ENCODE data around the gene FAM174C.
"Not testable (repeated sequence)": the region's sequence is repeated elsewhere in the genome, so short reads cannot be mapped to it uniquely, and the experiment has no call there.

FAM174C gene

DNA sequence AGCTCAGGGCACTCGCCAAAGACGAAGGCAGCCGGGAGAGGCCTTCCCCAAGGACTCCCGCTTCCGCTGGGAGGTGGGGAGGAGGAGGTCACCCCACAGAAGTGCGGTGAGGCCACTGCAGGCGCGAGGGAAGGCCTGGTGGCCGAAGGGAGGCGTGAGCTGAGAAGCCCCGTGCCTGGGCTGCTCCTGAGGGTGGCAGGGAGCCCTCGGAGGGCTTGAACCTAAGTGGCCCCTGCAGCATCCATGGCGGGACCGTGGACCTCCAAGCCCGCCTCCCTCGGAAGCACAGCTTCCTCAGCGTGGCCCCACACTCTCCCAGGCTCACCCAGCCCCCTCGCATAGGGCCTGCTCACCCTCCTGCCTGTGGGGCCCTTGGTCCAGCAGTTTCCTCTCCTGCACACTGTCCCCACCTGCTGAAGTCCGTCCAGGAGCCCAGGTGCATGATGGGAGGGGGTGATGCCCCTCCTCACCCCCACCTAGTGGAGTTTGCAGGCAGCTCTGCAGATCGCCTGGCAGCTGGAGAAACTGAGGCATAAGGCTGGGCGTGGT is 36.3 kb downstream of the FAM174C start:
- DNase-seq = no peak
- intact Hi-C loops (cut with DNase I) = no loop called here

DNA sequence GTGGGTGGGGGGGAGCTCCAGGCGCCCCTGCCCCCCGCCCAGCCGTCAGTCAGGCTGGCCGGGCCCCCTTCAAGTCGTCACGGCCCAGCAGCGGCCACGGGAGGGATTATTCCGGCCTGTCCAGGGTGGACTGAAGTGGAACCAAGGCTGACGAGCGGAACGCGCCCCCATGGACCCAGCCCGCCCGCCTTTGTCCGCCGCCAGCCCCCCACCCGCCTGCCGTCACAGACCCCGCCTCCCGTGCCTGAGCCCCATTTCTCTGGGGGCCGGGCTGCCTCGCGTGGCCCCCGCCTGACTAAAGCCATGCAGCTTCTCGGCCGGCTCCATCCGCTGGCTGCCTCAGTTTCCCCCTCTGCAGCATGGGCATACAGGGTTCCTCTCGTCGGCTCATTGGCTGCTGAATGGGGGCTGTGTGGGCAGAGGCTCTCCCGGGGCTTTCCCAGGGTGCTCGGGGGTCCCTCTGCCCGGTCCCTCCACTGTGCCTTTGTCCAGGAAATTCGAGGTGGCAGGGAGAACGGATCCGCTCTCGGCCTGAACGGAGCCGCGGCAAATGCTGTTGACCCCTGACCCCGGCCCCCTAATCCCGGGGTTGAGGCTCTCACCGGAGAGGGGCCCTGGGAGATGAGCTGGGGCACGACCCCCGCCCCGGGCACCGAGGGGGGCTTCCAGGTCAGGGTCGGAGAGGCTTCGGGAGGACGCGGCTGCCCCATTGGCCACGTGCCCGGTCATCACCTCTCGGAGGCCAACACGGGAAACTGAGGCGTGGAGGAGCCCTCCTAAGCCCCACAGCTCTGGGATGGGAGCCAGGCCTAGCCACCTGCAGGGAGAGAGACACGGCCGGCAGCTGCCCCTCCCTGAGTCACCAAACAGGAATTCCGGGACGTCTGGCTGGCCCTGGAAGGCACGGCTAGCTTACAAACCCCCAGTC is 37.7 kb downstream of the FAM174C start:
- intact Hi-C loops (cut with DNase I) = no loop called here
- no peak for DNase-seq

DNA sequence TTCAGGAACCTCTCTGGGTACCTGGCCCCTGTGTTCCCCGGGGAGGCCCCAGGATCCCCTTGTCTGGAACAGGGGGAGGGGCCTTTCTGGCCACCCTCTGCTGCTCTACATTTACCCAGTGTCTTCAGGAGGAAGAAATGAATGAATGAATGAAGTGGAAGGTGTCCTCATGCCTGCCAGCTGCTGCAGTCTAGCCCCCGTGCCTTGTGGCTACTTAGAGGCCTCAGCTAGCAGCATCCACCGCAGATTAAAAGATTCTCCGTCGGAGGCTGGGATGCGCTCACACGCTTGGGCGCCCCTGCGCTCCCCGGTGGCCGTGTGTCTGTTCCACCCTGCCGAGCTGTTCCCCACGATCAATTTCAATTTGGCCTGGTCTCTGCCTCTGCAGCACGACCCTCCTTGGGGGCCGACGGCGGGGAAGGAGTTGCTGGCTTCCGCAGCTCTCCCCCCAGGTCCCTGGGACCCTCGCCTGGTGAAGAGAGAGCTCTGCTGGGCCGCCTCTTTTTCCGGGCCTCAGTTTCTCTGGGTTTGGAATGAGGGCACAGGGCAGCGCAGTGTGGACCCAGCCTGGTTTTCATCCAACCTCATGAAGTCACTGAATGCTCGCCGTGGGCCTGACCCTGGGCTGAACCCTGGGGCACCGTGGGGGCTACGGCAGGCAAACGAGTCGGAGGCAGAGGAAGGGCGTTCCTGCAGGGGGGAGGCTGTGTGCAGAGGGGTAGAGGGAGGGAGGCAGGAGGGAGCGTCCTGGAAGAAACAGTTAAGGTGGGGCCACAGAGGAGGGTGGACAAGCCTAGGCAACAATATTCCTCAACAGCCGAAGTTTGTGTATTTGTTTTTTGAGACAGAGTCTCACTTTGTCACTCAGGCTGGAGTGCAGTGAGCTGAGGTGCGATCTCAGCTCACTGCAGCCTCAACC is 38.6 kb downstream of the FAM174C start:
- intact Hi-C loops (cut with DNase I) = no loop called here
- DNase-seq = no peak

DNA sequence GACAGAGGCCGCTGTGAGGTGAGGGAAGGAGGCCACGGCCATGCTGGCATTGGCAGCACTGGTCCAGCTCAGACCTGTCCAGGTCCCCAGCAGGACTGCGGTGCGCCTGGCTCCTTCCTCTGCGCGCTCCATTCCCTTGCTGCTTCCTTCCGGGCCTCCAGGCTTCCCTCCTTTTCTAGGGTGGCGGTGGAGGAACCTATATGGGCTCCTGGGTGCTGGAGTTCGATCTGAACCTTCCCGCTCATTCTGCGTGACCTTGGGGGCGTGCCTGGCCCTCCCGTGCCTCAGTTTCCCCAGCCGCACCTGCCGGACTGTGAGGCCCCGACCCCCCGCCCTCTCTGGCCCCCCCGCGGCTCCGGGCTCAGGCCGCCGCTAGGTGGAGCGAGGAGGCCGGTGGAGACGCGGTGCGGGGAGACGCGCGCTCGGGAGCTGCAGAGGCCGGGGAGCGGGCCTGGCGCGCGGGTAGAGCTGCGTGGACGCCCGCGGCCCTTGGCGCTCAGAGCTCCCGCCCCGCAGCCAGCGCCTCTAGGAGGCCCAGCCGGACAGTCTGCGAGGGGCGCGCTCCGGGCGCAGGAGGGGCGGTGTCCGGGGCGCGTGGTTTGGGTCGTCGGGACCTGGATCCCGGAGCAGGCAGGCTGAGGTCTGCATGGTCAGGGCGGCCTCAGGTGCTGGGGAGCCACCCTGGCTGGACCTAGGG is 40.3 kb downstream of the FAM174C start:
- intact Hi-C loops (cut with DNase I) = loop anchor here (1.0 to 5.0 kb wide), 2 partner anchors 37 to 57 kb away; a partner anchor contains a TSS
- DNase-seq = peak; percentile 55 to 96 (median 72)

DNA sequence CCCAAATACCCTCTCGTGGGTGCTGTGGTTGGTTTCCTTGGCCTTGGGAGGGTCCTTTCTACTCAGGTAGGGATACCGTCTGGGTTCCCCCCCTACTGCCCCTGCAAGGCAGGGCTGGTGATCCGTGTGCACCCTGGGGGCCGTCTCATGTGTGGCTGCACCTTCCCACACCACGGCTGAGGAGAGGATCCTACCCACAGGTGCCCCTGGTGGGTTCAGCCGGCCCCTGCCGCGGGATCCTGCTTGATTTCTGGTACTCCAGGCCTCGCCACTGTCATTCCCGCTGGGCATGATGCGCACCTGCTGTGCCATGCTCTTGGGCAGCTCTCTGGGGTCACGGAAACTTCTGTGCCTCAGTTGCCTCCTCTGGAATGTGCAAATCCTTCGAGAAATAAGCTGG is 41.1 kb downstream of the FAM174C start:
- no peak for DNase-seq
- intact Hi-C loops (cut with DNase I) = loop anchor here (5.0 kb wide), 1 partner anchor 36 kb away; a partner anchor contains a TSS

DNA sequence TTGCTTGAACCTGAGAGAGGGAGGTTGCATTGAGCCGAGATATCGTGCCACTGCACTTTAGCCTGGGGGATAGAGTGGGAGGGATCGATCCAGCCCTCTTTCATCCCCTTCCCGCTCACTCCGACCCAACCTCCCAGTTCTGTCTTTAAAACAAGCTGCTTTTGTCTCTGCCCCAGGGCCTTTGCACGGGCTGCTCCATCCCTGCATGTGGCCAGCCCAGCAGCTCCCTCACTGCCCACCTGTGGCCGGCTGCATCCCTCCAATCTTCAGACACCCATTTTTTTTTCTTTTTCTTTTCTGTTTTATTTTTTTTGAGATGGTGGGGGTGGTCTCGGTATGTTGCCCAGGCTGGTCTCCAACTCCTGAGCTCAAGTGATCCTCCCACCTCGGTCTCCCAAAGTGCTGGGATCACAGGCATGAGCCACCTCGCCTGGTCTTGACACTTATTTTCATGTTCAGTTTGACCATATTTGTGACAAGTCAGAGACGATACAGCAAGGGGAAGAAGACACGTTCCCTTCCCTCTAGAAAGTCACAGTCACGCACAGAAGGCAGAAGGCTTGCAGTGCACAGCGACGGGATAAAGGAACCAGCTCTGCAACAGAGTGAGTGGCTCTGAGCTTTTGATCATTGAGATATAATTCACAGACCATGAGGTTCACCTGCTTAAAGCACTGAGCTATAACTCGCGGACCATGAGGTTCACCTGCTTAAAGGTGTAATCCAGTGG is 42.1 kb downstream of the FAM174C start:
- intact Hi-C loops (cut with DNase I) = loop anchor here (5.0 kb wide), 1 partner anchor 35 kb away; a partner anchor contains a TSS

DNA sequence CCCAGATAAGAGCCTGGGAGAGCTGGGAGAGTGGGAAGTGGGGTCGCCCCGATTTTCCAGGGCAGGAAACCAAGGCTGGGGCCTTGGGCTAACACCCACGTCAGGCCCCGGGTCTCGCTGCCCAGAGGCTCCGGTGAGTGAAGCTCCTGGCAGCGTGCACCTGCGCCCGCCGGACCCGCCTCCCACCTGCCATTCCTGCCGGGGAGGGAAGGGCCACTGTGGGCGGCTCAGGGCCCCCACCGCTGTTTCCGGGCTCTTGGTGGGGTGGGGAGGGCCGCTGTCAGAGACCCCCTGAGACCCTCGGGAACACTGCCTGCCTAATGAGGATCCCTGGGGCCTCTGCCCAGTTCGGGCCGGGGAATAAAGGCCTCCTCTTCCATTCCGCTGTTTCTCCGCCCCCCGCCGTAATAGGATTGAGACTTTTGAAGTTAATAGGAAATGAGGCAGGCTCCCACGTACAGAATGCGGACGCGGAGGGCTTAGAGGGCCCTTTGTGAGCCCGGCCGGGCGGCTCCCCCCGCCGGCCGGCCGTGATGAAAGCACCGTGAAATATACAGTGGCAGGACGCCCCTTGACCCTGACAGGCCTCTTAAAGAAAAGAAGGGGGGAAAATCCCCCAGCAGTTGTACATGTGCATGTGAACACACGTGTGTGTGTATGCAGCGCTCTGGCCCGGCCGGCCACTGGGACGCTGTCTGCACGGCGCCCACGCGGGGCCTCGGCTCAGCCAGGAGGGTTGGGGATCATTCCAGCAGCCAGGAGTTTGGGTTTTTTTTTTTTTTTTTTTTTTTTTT is 43.5 kb downstream of the FAM174C start:
- DNase-seq = no peak
- intact Hi-C loops (cut with DNase I) = loop anchor here (5.0 kb wide), 1 partner anchor 33 kb away; a partner anchor contains a TSS

More for the DNA sequence above, 42.1 kb downstream of the FAM174C start:
- DNase-seq = no peak

DNA sequence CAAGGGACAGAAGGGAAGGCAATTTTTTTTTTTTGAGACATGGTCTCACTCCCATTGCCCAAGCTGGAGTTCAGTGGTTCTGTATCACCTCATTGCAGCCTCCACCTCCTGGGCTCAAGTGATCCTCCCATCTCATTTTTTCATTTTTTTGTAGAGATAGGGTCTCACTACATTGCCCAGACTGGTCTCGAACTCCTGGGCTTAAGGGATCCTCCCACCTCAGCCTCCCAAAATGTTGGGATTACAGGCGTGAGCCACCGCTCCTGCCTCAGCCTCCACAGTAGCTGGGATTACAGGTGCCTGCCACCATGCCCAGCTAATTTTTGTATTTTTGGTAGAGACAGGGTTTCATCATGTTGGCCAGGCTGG is 44.9 kb downstream of the FAM174C start:
- intact Hi-C loops (cut with DNase I); DNase-seq: not testable (repeated sequence)

DNA sequence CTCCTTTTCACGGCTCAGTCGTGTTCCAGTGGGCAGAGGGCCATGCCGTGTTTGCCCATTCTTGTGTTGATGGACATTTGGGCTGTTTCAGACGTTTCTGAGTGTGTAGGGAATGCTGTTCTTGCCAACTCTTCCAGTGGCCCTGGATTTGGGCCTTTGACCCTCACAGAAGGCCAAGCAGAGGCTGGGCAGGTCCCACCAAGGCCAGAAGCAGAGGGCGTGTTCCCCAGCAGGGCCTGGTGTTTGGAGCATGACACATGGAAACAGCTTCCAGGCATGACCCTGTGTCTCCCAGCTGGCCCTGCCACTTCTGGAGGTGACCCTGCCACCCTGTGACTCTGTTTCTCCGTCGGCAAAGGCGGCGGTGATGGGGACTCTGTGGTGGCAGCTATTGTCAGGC is 46.2 kb downstream of the FAM174C start:
- DNase-seq = no peak
- intact Hi-C loops (cut with DNase I) = no loop called here

DNA sequence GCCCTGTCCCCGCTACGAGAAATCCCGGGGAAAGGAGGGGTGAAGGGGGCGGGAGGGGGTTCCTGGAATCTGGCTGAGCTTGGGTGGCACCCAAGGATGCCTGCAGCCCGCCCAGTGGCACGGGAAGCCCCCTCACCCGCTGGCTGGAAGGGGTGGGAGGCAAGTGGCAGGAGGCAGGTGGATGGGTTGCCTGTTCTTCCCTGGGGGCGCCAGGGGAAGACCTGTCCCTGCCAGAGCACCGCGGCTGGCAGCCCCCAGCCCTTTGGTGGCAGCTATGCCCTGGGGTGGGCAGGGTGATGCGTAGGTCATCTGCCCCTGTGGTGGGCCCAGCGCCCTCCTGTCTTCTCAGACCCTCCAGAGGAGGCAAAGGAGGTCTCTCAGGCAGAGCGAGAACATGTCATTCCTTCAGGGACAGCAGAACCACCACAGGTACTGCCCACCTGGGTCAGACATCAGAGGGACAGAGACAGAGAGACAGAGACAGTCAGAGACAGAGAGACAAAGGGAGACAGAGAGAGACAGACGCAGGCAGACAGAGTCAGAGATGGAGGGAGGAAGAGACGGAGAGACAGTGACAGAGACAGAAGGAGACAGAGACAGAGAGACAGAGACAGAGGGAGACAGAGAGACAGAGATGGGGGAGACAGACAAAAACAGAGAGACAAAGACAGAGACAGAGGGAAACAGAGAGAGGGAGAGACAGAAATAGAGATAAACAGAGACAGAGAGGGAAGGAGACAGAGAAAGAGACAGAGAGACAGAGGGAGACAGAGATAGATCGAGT is 47.1 kb downstream of the FAM174C start:
- intact Hi-C loops (cut with DNase I) = no loop called here
- DNase-seq = no peak

DNA sequence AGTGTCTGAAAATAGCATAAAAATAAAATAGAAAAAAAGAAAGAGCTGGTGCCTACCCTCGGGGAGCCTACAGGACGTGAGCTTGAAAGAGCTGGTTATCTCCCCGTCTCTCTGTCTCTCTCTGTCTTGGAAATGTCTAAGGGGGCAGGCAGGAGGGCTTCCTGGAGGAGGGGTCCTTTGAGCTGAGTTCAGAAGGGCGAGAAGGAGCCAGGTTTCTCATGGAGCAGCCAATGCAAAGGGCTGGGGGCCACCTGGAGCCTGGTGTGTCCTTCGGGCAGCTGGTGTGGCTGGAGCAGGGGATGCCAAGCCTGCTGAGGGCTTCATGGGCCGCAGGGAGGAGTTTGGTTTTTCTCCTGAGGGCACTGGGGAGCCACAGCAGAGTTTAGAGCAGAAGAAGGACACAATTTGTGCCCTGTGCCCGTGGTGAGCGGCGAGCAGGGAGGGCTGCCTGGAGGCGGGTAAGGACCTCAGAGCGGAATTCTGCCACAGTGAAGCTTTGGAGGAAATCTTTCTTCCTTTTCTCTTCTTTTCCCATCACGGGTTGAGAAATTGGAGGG is 49.0 kb downstream of the FAM174C start:
- DNase-seq = no peak
- intact Hi-C loops (cut with DNase I) = no loop called here

DNA sequence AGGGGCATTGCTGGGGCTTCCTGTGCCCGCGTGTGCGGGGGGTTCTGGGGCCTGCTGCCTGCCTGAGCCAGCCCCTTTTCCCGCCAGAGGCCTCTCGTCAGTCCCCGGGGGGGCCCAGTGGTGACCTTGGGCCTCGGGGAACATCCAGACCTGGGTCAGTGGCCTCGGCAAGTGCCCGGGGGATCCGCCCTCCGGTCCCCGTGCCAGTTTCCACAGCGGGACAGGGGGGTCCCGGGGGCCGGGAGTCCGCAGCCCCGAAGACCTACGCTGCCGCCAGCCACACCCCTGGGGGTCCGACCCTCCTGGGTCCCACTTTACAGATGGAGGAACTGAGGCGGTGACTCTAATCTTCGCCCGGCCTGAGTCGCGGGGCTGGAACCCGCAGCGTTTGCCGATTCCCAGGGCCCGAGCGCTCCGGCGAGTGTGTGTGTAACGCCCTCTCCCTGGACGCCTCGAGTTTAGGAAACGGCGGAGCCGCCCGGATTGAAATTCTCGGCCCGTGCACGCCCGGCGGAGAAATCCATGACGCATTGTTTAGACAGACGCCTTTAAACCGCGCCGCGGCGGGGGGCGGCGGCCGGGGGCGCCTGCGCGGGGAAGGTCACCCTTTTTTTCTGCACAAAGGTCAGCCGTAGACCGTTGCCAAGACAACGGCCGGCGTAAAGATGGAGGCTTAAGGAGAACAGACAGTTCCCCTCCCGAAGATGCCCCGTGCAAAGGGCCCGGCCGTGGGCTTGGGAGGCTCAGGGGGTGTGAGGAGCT is 49.7 kb downstream of the FAM174C start:
- peak; percentile 53 to 96 (median 70) for DNase-seq

DNA sequence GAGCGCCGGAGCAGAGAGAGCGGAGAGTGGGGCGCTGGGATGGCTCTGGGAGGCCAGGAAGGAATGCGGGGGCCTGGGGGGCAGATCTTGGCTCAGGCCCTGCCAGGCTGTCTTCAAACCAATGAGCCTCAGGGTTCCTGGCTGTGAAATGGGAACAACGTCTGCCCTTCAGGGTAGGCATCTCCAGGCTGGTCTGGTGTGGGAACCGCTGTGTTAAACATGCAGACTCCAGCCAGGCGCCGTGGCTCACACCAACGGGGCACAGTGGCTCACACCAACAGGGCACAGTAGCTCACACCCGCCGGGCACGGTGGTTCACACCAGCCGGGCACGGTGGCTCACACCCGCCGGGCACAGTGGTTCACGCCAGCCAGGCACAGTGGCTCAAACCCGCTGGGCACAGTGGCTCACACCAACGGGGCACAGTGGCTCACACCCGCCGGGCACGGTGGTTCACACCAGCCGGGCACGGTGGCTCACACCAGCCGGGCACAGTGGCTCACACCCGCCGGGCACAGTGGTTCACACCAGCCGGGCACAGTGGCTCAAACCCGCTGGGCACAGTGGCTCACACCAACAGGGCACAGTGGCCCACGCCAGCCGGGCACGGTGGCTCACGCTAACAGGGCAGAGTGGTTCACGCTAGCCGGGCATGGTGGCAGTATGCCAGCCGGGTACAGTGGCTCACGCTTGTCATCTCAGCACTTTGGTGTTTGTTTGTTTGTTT is 50.4 kb downstream of the FAM174C start:
- no peak for DNase-seq

More for the DNA sequence above, 49.7 kb downstream of the FAM174C start:
- intact Hi-C loops (cut with DNase I) = no loop called here

DNA sequence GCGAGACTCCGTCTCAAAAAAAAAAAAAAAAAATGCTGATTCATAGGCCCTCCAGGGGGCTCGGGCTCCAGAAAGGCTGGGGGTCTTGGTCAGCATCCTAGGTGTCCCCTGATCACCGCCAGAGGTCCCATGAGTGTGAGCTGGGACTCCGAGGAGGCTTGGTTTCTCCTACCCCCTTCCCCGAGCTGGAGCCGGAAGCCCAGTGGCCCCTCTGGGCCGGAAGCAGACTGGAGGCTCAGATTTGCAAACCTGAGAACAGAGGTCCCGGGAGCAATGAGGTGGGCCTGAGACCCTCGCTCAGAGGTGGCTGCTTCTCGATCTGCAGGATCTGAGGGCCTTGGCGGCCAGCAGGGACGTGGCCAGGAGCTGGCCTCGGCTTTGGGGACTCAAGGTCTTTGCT is 51.8 kb downstream of the FAM174C start:
- DNase-seq = no peak
- intact Hi-C loops (cut with DNase I) = no loop called here

More for the DNA sequence above, 50.4 kb downstream of the FAM174C start:
- intact Hi-C loops (cut with DNase I) = no loop called here

Data from posterior cingulate gyrus (tissue), 11 donors.